CD4-positive, alpha-beta T cell (primary cell): ENCODE measurements around the gene MPDU1. TPM values are rescaled to one million over a fixed set of nuclear protein-coding genes. Genes with fewer than 3 reads are reported as not detected.

Experiments
- ATAC-seq: fragments of 200-7000 bp; cut with Tn5 transposase; one replicate; pipeline ENCODE4 v1.10.0; 2022; ENCODE audit warnings: mild to moderate bottlenecking; ENCODE audit not compliant: poor library complexity
- CTCF ChIA-PET: fragments of 350-600 bp; sonication (Branson Sonifier 250); formaldehyde crosslinking; loops from one replicate; lab custom pipeline; 2021; ENCODE audit warnings: antibody characterized with exemption, inconsistent platforms; lab: Charles Lee
- POLR2A ChIA-PET: fragments of 350-600 bp; sonication (Branson Sonifier 250); formaldehyde crosslinking; loops from one replicate; lab custom pipeline; 2021; ENCODE audit warnings: antibody characterized with exemption, inconsistent platforms; lab: Charles Lee
- DNase-seq, 14 experiments: peaks; one replicate each; pipeline ENCODE4 v3.0.0-alpha.2; 2013 to 2020; ENCODE audit warnings: mixed read lengths in 2 of 14
- H3K27ac ChIP-seq, 2 donors: one replicate each; pipeline versions ENCODE4 v1.5.1 to v1.7.0; 2013; ENCODE audit warnings: low read length in 2 of 2, low read depth in 1 of 2, mild to moderate bottlenecking in 1 of 2
- H3K27me3 ChIP-seq, 2 experiments: 1 replicate in 1 of 2; 2 replicates in 1 of 2; pipeline versions ENCODE4 v1.6.1 to v1.7.0; 2013; ENCODE audit warnings: low read length in 2 of 2, control low read depth in 1 of 2, mild to moderate bottlenecking in 1 of 2, moderate library complexity in 1 of 2; ENCODE audit not compliant: insufficient read depth in 2 of 2, control insufficient read depth in 1 of 2
- H3K36me3 ChIP-seq: one replicate; pipeline ENCODE4 v1.6.1; 2013; ENCODE audit warnings: low read length, control low read depth; ENCODE audit not compliant: insufficient read depth
- H3K4me1 ChIP-seq: one replicate; pipeline ENCODE4 v1.6.1; 2013; ENCODE audit warnings: low read length, control low read depth; ENCODE audit not compliant: insufficient read depth
- H3K4me3 ChIP-seq: one replicate; pipeline ENCODE4 v1.5.1; 2013; ENCODE audit warnings: mild to moderate bottlenecking, low read length, moderate library complexity
- H3K9me3 ChIP-seq, 2 experiments: 1 replicate in 1 of 2; 2 replicates in 1 of 2; pipeline versions ENCODE4 v1.6.1 to v1.7.0; 2013; ENCODE audit warnings: low read length in 2 of 2, mild to moderate bottlenecking in 2 of 2, control low read depth in 1 of 2, moderate library complexity in 1 of 2; ENCODE audit not compliant: control insufficient read depth in 1 of 2, insufficient read depth in 1 of 2
- H3K27ac Mint-ChIP-seq: one replicate; pipeline ENCODE4 v1.8.0; 2020; ENCODE audit warnings: mixed read lengths
- H3K27me3 Mint-ChIP-seq: one replicate; pipeline ENCODE4 v1.8.0; 2021; ENCODE audit warnings: mixed read lengths
- H3K36me3 Mint-ChIP-seq: one replicate; pipeline ENCODE4 v1.8.0; 2021; ENCODE audit warnings: low read depth, mixed read lengths
- H3K4me1 Mint-ChIP-seq: one replicate; pipeline ENCODE4 v1.8.0; 2021; ENCODE audit warnings: low read depth, mixed read lengths
- H3K4me3 Mint-ChIP-seq: one replicate; pipeline ENCODE4 v1.8.0; 2020; ENCODE audit warnings: mild to moderate bottlenecking, mixed read lengths
- H3K9me3 Mint-ChIP-seq: one replicate; pipeline ENCODE4 v1.8.0; 2020; ENCODE audit warnings: mixed read lengths
- intact Hi-C, 2 experiments: fragments of 100-400 bp; cut with DNase I in 1 of 2; cut with micrococcal nuclease in 1 of 2; formaldehyde crosslinking; loops; one replicate each; pipeline versions ENCODE4 v1.15.1 to v1.9.0; 2023 to 2025; cut with DNase I, micrococcal nuclease
- total RNA-seq, 174 experiments: library from RNA in 2 of 174; stranded (reverse) in 2 of 174; gene quantifications; one replicate each; pipeline ENCODE4 v1.2.3 and lab custom pipeline; 2021 to 2026
- TF ChIP-seq, protein P1 (sequence below): fragments of 200-600 bp; IDR thresholded peaks from one replicate; pipeline ENCODE4 v1.8.0; 2022; ENCODE audit warnings: antibody characterized with exemption, mild to moderate bottlenecking

Gene MPDU1
- total RNA-seq, 2 experiments from 2014 or later: 12.0 to 12.9 TPM

DNA sequence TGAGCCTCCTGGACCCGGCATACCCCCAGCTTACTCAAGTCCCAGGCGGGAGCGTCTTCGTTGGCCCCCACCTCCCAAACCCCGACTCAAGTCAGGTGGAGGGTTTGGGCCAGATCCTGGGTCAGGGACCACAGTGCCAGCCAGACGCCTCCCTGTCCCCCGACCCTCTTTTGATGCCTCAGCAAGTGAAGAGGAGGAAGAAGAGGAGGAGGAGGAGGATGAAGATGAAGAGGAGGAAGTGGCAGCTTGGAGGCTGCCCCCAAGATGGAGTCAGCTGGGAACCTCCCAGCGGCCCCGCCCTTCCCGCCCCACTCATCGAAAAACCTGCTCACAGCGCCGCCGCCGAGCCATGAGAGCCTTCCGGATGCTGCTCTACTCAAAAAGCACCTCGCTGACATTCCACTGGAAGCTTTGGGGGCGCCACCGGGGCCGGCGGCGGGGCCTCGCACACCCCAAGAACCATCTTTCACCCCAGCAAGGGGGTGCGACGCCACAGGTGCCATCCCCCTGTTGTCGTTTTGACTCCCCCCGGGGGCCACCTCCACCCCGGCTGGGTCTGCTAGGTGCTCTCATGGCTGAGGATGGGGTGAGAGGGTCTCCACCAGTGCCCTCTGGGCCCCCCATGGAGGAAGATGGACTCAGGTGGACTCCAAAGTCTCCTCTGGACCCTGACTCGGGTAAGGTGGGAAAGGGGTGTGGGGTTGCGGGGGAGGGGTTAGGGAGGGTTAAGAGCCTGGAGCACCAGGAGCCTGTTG, 20.4 kb upstream of the MPDU1 start:
- no peaks in the 10 kb centered on the region for H3K9me3 Mint-ChIP-seq
- H3K27ac Mint-ChIP-seq: peak overlapping the region; percentile 93
- H3K4me1 Mint-ChIP-seq: peaks cover 33% of the 10 kb centered on the region

DNA sequence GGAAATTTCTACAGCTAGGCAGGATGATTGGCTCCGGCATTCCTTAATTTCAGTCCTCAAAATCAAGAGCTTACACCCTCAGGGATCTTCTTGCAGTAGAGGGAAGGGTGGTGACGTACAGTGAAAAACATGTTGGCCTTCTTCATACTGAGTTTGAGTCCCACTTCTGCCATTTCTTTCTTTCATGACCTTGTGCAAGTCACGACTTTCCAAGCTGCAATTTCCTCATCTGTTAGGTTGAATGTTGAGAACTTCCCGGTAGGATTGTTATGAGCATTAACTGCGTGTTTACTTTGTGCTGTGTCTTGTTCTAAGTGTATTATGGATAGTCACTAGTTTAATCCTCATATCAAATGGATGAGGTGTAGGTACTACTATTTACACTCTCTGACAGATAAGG, 14.1 kb upstream of the MPDU1 start:
- no peaks in the 10 kb centered on the region for H3K9me3 Mint-ChIP-seq
- H3K36me3 Mint-ChIP-seq: peaks cover 79% of the 10 kb centered on the region
- intact Hi-C loops: no loop called here
- peaks cover 24% of the 10 kb centered on the region for H3K4me1 Mint-ChIP-seq
- ATAC-seq (no peak), DNase-seq (no peak)
- H3K4me3 Mint-ChIP-seq: no peak overlapping the region
- no peaks in the 10 kb centered on the region for H3K9me3 ChIP-seq
- peaks cover 64% of the 10 kb centered on the region for H3K36me3 ChIP-seq
- H3K27me3 Mint-ChIP-seq: peaks cover 3% of the 10 kb centered on the region
- H3K27me3 ChIP-seq: no peaks in the 10 kb centered on the region
- TF ChIP-seq, protein P1, sequence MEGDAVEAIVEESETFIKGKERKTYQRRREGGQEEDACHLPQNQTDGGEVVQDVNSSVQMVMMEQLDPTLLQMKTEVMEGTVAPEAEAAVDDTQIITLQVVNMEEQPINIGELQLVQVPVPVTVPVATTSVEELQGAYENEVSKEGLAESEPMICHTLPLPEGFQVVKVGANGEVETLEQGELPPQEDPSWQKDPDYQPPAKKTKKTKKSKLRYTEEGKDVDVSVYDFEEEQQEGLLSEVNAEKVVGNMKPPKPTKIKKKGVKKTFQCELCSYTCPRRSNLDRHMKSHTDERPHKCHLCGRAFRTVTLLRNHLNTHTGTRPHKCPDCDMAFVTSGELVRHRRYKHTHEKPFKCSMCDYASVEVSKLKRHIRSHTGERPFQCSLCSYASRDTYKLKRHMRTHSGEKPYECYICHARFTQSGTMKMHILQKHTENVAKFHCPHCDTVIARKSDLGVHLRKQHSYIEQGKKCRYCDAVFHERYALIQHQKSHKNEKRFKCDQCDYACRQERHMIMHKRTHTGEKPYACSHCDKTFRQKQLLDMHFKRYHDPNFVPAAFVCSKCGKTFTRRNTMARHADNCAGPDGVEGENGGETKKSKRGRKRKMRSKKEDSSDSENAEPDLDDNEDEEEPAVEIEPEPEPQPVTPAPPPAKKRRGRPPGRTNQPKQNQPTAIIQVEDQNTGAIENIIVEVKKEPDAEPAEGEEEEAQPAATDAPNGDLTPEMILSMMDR: no peak
- CTCF ChIA-PET: interaction anchor here (2.3 to 2.4 kb wide), 2 partner anchors 9 to 20 kb away, joined by 6 to 8 read pairs; partner anchors contain the start of gene SENP3
- no peak overlapping the region for H3K4me3 ChIP-seq
- POLR2A ChIA-PET: interaction anchor here (1.2 to 6.4 kb wide), 2 partner anchors 14 to 118 kb away, joined by 6 to 87 read pairs; partner anchors contain the start of genes MPDU1, TP53 and WRAP53
- H3K4me1 ChIP-seq: peaks cover 20% of the 10 kb centered on the region
- H3K27ac Mint-ChIP-seq: no peak overlapping the region
- H3K27ac ChIP-seq: no peak overlapping the region

More for the DNA sequence above, 20.4 kb upstream of the MPDU1 start:
- POLR2A ChIA-PET: interaction anchor here (4.8 kb wide), 2 partner anchors 11 to 124 kb away, joined by 47 to 51 read pairs; partner anchors contain the start of genes TP53 and WRAP53
- H3K36me3 ChIP-seq: peaks cover 46% of the 10 kb centered on the region
- intact Hi-C loops: loop anchor here in 1 of 2 experiments (5.0 kb wide), 1 partner anchor 311 kb away; the partner anchor contains the start of genes CTDNEP1 and ELP5
- Mint-ChIP-seq H3K36me3 (peaks cover 56% of the 10 kb centered on the region), H3K4me3 (peak overlapping the region; percentile 91), H3K27me3 (no peaks in the 10 kb centered on the region)
- peaks cover 53% of the 10 kb centered on the region for H3K4me1 ChIP-seq
- TF ChIP-seq, protein P1: no peak
- DNase-seq (no peak), ATAC-seq (no peak)
- CTCF ChIA-PET: no interaction called here
- no peaks in the 10 kb centered on the region for H3K9me3 ChIP-seq
- H3K27ac ChIP-seq: no peak overlapping the region
- no peaks in the 10 kb centered on the region for H3K27me3 ChIP-seq
- H3K4me3 ChIP-seq: no peak overlapping the region

DNA sequence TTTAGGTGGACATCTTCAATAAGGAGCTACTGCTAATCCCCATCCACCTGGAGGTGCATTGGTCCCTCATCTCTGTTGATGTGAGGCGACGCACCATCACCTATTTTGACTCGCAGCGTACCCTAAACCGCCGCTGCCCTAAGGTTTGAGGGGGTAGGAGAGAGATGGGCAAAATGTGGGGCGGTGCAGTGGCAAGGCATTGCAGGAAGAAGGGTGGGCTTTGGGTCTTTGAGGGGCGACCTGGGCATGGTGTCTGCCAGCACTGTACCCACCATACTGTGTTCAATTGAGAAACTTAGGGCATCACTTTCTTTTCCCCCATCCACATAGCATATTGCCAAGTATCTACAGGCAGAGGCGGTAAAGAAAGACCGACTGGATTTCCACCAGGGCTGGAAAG, 13.3 kb upstream of the MPDU1 start:
- intact Hi-C loops: loop anchor here in 1 of 2 experiments (5.0 kb wide), 1 partner anchor 272 kb away; no protein-coding TSS in a partner anchor
- no peak overlapping the region for H3K27ac Mint-ChIP-seq
- peak overlapping the region; percentile 22 for H3K4me3 Mint-ChIP-seq

More for the DNA sequence above, 13.3 kb upstream of the MPDU1 start:
- Histone ChIP-seq H3K4me1 (peaks cover 28% of the 10 kb centered on the region), H3K36me3 (peaks cover 64% of the 10 kb centered on the region), H3K4me3 (no peak overlapping the region), H3K9me3 (no peaks in the 10 kb centered on the region), H3K27ac (no peak overlapping the region), H3K27me3 (no peaks in the 10 kb centered on the region)
- Mint-ChIP-seq H3K9me3 (no peaks in the 10 kb centered on the region), H3K4me1 (peaks cover 32% of the 10 kb centered on the region), H3K36me3 (peaks cover 79% of the 10 kb centered on the region), H3K27me3 (peaks cover 3% of the 10 kb centered on the region)
- no peak for ATAC-seq
- DNase-seq: no peak
- ChIA-PET CTCF (interaction anchor here (2.3 to 2.4 kb wide), 2 partner anchors 9 to 19 kb away, joined by 6 to 8 read pairs; partner anchors contain the start of gene SENP3), POLR2A (interaction anchor here (1.2 to 6.4 kb wide), 4 partner anchors 13 to 234 kb away, joined by 5 to 143 read pairs (median 46); partner anchors contain the start of genes ACAP1, MPDU1, TP53 and WRAP53)
- TF ChIP-seq, protein P1: no peak
